Measurements from ENCODE around the gene SMAP1. TPM values are rescaled to one million over a fixed set of nuclear protein-coding genes. Genes with fewer than 3 reads are reported as not detected.

The SMAP1 gene
- polyA plus RNA-seq, 3 donors = 12.6 to 22.1 (median 20.3) TPM

DNA sequence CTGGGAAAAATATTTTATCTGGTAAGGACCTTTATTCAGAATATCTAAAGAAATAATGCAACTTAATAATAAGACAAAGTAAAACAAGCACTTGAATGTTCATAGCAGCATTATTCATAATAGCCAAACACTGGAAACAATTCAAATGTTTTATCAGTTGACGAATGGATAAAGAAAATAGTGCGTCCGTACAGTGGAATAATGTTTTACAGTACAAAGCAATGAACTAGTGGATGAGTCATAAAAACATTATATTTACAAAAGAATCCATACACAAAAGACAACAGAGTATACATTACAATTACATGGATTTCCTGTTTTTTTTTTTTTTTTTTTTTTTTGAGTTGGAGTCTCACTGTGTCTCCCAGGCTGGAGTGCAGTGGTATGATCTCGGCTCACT lies 12.7 kb downstream of the SMAP1 start:
- intact Hi-C loops (cut with micrococcal nuclease) = loop anchor here in 1 of 2 donors (5.0 to 10.0 kb wide), 2 partner anchors 96 to 158 kb away; no protein-coding TSS in a partner anchor
- Mint-ChIP-seq H3K4me1 (peaks cover 5% of the 10 kb centered on the region), H3K27ac (no peak overlapping the region), H3K9me3 (peaks cover 0 to 1% (median 0%) of the 10 kb centered on the region in 7 donors), H3K36me3 (peaks cover 0 to 2% of the 10 kb centered on the region in 2 donors), H3K27me3 (ENCODE audit: low read depth in 3 of 3) (no peaks in the 10 kb centered on the region), H3K4me3 (no peak overlapping the region)
- no peaks in the 10 kb centered on the region for H3K27me3 ChIP-seq (ENCODE audit: control insufficient read depth in 2 of 2, insufficient read depth in 2 of 2, low read length in 2 of 2)
- WGBS (ENCODE audit: insufficient coverage) = 100% methylated on average over 1 of the region's 4 CpGs
- H3K36me3 ChIP-seq (replicated peaks in 1 of 2; ENCODE audit: control insufficient read depth in 1 of 2, insufficient read depth in 2 of 2, low read length in 2 of 2) = no peaks in the 10 kb centered on the region
- no peak for DNase-seq
- no peak overlapping the region for H2AFZ ChIP-seq (ENCODE audit: insufficient read depth, low read depth, low read length, poor library complexity, severe bottlenecking)
- TF ChIP-seq, protein P1, sequence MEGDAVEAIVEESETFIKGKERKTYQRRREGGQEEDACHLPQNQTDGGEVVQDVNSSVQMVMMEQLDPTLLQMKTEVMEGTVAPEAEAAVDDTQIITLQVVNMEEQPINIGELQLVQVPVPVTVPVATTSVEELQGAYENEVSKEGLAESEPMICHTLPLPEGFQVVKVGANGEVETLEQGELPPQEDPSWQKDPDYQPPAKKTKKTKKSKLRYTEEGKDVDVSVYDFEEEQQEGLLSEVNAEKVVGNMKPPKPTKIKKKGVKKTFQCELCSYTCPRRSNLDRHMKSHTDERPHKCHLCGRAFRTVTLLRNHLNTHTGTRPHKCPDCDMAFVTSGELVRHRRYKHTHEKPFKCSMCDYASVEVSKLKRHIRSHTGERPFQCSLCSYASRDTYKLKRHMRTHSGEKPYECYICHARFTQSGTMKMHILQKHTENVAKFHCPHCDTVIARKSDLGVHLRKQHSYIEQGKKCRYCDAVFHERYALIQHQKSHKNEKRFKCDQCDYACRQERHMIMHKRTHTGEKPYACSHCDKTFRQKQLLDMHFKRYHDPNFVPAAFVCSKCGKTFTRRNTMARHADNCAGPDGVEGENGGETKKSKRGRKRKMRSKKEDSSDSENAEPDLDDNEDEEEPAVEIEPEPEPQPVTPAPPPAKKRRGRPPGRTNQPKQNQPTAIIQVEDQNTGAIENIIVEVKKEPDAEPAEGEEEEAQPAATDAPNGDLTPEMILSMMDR (IDR thresholded peaks at IDR 0.05) = no peak
- H3K9ac ChIP-seq (ENCODE audit: insufficient read depth, low read length, poor library complexity, severe bottlenecking) = no peak overlapping the region
- no peaks in the 10 kb centered on the region for H3K9me3 ChIP-seq (replicated peaks in 1 of 2; ENCODE audit: control insufficient read depth in 1 of 2, insufficient read depth in 1 of 2, low read length in 2 of 2)
- H3K4me2 ChIP-seq (replicated peaks; ENCODE audit: extremely low read depth, low read length, poor library complexity, severe bottlenecking) = no peak overlapping the region
- H3K79me2 ChIP-seq (ENCODE audit: insufficient read depth, low read length) = peaks cover 91% of the 10 kb centered on the region
- H3K4me3 ChIP-seq (replicated peaks in 1 of 3; ENCODE audit: low read depth in 2 of 3, low read length in 3 of 3) = no peak overlapping the region
- H3K27ac ChIP-seq (ENCODE audit: low read depth in 1 of 2, low read length in 2 of 2) = no peak overlapping the region
- H3K4me1 ChIP-seq (ENCODE audit: control insufficient read depth in 1 of 2, insufficient read depth in 2 of 2, low read length in 2 of 2) = no peaks in the 10 kb centered on the region
- peaks cover 97% of the 10 kb centered on the region for H4K20me1 ChIP-seq (ENCODE audit: insufficient read depth, low read length)

DNA sequence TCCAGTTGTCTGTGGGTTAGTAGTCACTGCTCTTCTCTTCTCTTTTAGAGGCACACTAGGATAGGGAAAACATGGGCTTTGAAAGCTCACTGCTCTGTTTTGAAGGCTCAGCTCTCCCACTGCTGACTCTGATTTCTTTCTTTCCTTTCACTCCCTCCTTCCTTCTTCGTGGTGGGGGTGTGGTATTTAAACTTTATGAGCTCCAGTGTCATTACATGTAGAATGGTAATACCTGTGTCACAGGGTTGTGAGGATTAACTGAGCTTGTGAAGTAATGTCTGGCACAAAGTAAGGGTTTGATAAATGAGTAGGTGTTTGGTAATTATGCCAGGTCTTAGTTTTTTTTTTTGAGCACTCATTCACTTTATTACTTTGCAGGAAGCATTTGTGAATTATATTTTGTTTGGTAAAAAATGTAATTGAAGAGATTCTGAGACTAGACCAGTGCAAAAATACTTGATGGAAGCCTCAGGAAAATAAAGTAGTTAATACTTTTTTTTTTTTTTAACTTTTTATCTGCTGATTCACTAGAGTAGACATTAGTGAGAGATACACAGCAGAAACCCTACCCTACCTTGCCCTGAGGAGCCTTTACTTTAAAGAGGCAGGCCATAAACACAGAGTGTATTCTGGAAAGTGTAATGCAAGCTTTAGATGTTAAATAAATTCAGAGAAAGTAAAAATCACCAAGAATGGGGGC lies 17.3 kb downstream of the SMAP1 start:
- Histone ChIP-seq H3K9ac (ENCODE audit: insufficient read depth, low read length, poor library complexity, severe bottlenecking) (no peak overlapping the region), H2AFZ (ENCODE audit: insufficient read depth, low read depth, low read length, poor library complexity, severe bottlenecking) (no peak overlapping the region), H3K4me1 (ENCODE audit: control insufficient read depth in 1 of 2, insufficient read depth in 2 of 2, low read length in 2 of 2) (no peaks in the 10 kb centered on the region), H3K27me3 (ENCODE audit: control insufficient read depth in 2 of 2, insufficient read depth in 2 of 2, low read length in 2 of 2) (no peaks in the 10 kb centered on the region), H3K4me2 (replicated peaks; ENCODE audit: extremely low read depth, low read length, poor library complexity, severe bottlenecking) (no peak overlapping the region), H4K20me1 (ENCODE audit: insufficient read depth, low read length) (peaks cover 96% of the 10 kb centered on the region), H3K36me3 (replicated peaks in 1 of 2; ENCODE audit: control insufficient read depth in 1 of 2, insufficient read depth in 2 of 2, low read length in 2 of 2) (no peaks in the 10 kb centered on the region), H3K27ac (ENCODE audit: low read depth in 1 of 2, low read length in 2 of 2) (no peak overlapping the region), H3K4me3 (replicated peaks in 1 of 3; ENCODE audit: low read depth in 2 of 3, low read length in 3 of 3) (no peak overlapping the region), H3K79me2 (ENCODE audit: insufficient read depth, low read length) (peaks cover 93% of the 10 kb centered on the region), H3K9me3 (replicated peaks in 1 of 2; ENCODE audit: control insufficient read depth in 1 of 2, insufficient read depth in 1 of 2, low read length in 2 of 2) (no peaks in the 10 kb centered on the region)
- DNase-seq = no peak
- peak overlapping the region in 2 of 7 donors; percentile 11 to 14 for H3K27ac Mint-ChIP-seq
- H3K36me3 Mint-ChIP-seq = no peaks in the 10 kb centered on the region
- H3K27me3 Mint-ChIP-seq (ENCODE audit: low read depth in 3 of 3) = no peaks in the 10 kb centered on the region
- H3K4me1 Mint-ChIP-seq = peaks cover 5% of the 10 kb centered on the region
- no CpG with 5 or more reads among the region's 1 CpG for WGBS (ENCODE audit: insufficient coverage)
- H3K4me3 Mint-ChIP-seq = no peak overlapping the region
- H3K9me3 Mint-ChIP-seq = peaks cover 0 to 1% (median 0%) of the 10 kb centered on the region in 7 donors
- TF ChIP-seq, protein P1 (IDR thresholded peaks at IDR 0.05) = no peak
- intact Hi-C loops (cut with micrococcal nuclease) = loop anchor here (5.0 to 10.0 kb wide), 2 partner anchors 100 to 163 kb away; no protein-coding TSS in a partner anchor
